ENCODE results near the gene GUCY2D.
A peak's percentile ranks its signal among the peaks of the same experiment; 100 is the strongest.

The GUCY2D gene

GRCh38 chr17:7992924-7993323, 9.5 kb upstream of the GUCY2D start:
- DNase-seq (ENCODE audit: low spot score) = no peak

GRCh38 chr17:7993972-7994589, 8.3 kb upstream of the GUCY2D start:
- DNase-seq (ENCODE audit: low spot score) = no peak

- DNase-seq (ENCODE audit: low spot score) = no peak
Measured at GRCh38 chr17:7995724-7996123, 6.7 kb upstream of the GUCY2D start.

- peak; percentile 23 for DNase-seq (ENCODE audit: low spot score)
Measured at GRCh38 chr17:7997186-7997585, 5.2 kb upstream of the GUCY2D start.

GRCh38 chr17:8002721-8003593, 542 bp downstream of the GUCY2D start:
- DNase-seq (ENCODE audit: low spot score) = no peak

- no peak for DNase-seq (ENCODE audit: low spot score)
Measured at GRCh38 chr17:8003594-8004181, 1.3 kb downstream of the GUCY2D start.

GRCh38 chr17:8004899-8005298, 2.5 kb downstream of the GUCY2D start:
- no peak for DNase-seq (ENCODE audit: low spot score)

- DNase-seq (ENCODE audit: low spot score) = no peak
Measured at GRCh38 chr17:8005357-8005756, 2.9 kb downstream of the GUCY2D start.

GRCh38 chr17:8005967-8006730, 3.7 kb downstream of the GUCY2D start:
- DNase-seq (ENCODE audit: low spot score) = peak; percentile 45

- DNase-seq (ENCODE audit: low spot score) = no peak
Measured at GRCh38 chr17:8006836-8007680, 4.6 kb downstream of the GUCY2D start.

- no peak for DNase-seq (ENCODE audit: low spot score)
Measured at GRCh38 chr17:8007836-8008235, 5.4 kb downstream of the GUCY2D start.

GRCh38 chr17:8012045-8012580, 9.7 kb downstream of the GUCY2D start:
- no peak for DNase-seq (ENCODE audit: low spot score)

GRCh38 chr17:8012996-8013640, 10.7 kb downstream of the GUCY2D start:
- no peak for DNase-seq (ENCODE audit: low spot score)

- DNase-seq (ENCODE audit: low spot score) = no peak
Measured at GRCh38 chr17:8013731-8014557, 11.5 kb downstream of the GUCY2D start.

GRCh38 chr17:8014558-8014850, 12.1 kb downstream of the GUCY2D start:
- no peak for DNase-seq (ENCODE audit: low spot score)

GRCh38 chr17:8015236-8015956, 13.0 kb downstream of the GUCY2D start:
- DNase-seq (ENCODE audit: low spot score) = no peak

GRCh38 chr17:8015957-8016631, 13.7 kb downstream of the GUCY2D start:
- DNase-seq (ENCODE audit: low spot score) = no peak

GRCh38 chr17:8016632-8017424, 14.4 kb downstream of the GUCY2D start:
- DNase-seq (ENCODE audit: low spot score) = no peak
